Adrenal gland (tissue), 5 donors: ENCODE measurements around the gene GCN1.

Experiments used
- CTCF ChIP-seq, 6 experiments: fragments of 450-650 bp in 4 of 6; fragments of 200-600 bp in 2 of 6; sonication (generic) in 1 of 6; IDR thresholded peaks; 1 replicate in 5 of 6; 2 replicates in 1 of 6; pipeline versions ENCODE4 v1.5.1 to v1.8.0; 2016 to 2021; ENCODE audit warnings: antibody characterized with exemption in 6 of 6, mild to moderate bottlenecking in 2 of 6, moderate library complexity in 1 of 6
- POLR2A ChIP-seq, 2 donors: fragments of 450-650 bp; IDR thresholded peaks; one replicate each; pipeline ENCODE4 v1.6.1; 2017; ENCODE audit warnings: antibody characterized with exemption in 2 of 2, mild to moderate bottlenecking in 2 of 2, moderate library complexity in 1 of 2
- donor health status: DM: no; HTN: no; CAD: no.

DNA sequence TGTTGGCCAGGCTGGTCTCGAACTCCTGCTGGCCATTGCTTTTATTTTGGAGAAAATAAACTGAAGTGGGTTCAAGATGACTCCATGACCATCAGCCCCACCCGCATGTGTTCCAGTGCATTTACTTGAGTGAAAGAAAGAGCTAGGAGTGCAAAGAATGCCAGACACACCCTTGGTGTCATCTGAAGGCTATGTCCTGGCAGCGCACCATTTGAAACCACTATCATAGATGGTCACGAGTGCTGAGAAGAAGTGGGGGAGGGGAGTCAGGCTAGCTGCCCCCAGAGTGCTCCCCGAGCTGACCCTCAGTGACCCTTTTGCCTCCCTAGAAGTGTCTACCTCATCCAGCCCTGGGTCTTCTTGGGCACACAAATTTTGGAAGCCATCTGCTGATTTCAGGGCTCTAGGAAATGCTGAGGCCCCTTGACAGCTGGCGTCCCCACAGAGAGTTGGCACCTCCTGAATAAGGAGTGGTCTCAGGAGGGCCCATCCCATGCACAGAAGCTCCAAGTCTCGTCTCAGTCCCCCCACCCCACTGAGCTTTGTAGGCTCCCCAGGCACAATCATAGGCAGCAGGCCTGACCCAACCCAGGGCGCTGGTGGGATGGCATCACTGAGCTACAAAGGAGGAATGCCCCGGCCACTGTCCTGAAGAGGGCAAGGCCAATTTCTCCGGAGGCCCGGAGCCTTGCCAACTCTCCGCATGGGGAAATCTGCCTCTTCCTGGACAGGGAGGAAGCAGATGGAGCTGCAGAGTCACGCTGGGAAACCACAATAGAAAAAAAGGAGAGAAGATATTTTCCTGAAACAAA lies 43.1 kb upstream of the GCN1 start:
- no peak for TF ChIP-seq CTCF (IDR thresholded peaks at IDR 0.05)
- peak in 1 of 2 donors; percentile 50 for TF ChIP-seq POLR2A (IDR thresholded peaks at IDR 0.05)
